KOPT-K1 (cell line): ENCODE results near the gene CEP131.

Source experiments
- H3K27ac ChIP-seq: fragments of 200-600 bp; sonication (generic); 2 replicates; pipeline ENCODE4 v1.5.1; 2016; ENCODE audit warnings: antibody characterized with exemption, mild to moderate bottlenecking, low read depth, low read length; ENCODE audit not compliant: poor library complexity, severe bottlenecking
- H3K36me3 ChIP-seq: fragments of 200-600 bp; sonication (generic); 2 replicates; pipeline ENCODE4 v1.5.1; 2017; ENCODE audit warnings: antibody characterized with exemption, mild to moderate bottlenecking, low read length, moderate library complexity; ENCODE audit not compliant: insufficient read depth
- H3K9me3 ChIP-seq: fragments of 200-600 bp; sonication (generic); 2 replicates; pipeline ENCODE4 v1.5.1; 2017; ENCODE audit warnings: antibody characterized with exemption, low read length, mild to moderate bottlenecking; ENCODE audit not compliant: insufficient read depth, poor library complexity, severe bottlenecking

CEP131 gene

DNA sequence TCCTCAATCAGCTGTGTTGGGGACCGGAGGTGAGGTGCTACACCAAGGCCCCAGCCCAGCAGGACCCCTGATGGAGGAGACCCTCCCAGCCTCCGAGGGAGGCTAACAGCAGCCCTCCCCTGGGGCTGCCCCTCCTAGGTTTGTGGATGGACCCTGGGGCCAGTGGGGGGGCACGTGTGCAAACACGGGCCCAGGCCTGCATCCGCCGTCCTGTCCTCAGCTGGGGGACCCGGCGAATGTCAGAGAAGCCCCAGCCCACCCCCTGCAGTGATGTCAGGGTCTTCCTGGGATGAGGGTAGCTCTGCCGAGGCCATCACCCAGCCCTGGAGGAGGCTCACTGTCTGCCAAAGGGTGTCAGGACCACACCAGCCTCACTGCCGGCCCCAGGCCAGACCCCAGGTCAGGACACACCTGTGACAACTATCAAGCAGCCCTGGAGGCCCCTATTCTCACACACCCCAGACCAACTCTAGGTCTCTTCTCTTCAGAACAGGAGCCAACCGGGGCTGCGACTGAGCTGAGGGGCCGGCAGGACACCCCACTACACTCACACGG, 26.7 kb downstream of the CEP131 start:
- H3K36me3 ChIP-seq = peaks cover 78% of the 10 kb centered on the region; the same call in 1 of the 2 replicates

DNA sequence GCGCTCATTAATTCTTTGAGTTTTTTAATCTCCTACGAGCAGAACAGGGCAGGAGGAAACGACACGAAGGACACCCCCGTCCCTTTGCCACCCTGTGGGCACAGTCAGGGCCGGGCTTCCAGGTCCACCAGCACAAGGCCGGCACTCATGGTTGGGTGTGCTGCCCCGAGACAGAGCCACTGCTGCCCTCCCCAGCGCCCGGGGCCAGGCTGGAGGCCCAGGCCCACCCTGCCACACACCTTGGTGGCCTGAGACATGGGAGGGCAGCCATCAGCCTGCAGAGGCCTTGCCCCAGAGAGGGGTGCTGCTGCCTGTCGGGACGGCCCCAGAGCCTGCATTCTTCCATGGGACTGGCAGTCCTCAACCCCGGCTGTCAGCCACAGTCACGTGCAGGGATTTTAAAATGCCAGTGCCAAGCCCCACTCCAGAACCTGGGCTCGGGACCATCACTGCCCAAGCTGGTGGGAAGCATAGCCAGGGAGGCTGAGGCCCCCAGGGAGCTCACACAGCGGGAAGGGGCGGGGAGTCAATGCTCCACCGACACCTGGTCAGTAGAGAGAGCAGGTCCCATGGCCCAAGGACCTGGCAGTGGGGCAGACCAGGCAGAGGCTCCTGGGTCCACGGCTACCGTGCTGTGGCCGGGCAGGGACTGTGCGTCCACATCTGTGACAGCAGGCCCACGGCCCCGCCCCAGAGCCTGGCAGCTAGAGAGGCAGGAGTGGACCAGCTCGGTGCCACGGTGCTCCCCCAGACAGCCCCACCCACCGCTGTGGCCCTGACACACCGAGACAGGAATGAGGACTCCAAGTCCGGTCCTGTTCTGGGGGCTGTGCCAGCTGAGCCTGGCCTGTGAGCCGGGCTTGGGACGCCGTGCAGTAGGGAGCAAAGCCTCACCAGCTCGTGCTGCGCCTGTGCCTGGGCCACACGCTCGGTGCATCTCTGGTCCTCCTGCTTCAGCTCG, 27.5 kb downstream of the CEP131 start:
- Histone ChIP-seq H3K9me3 (no peaks in the 10 kb centered on the region), H3K27ac (no peak overlapping the region), H3K36me3 (peaks cover 78% of the 10 kb centered on the region; the same call in 1 of the 2 replicates)

More for the DNA sequence above, 26.7 kb downstream of the CEP131 start:
- Histone ChIP-seq H3K27ac (no peak overlapping the region), H3K9me3 (no peaks in the 10 kb centered on the region)

DNA sequence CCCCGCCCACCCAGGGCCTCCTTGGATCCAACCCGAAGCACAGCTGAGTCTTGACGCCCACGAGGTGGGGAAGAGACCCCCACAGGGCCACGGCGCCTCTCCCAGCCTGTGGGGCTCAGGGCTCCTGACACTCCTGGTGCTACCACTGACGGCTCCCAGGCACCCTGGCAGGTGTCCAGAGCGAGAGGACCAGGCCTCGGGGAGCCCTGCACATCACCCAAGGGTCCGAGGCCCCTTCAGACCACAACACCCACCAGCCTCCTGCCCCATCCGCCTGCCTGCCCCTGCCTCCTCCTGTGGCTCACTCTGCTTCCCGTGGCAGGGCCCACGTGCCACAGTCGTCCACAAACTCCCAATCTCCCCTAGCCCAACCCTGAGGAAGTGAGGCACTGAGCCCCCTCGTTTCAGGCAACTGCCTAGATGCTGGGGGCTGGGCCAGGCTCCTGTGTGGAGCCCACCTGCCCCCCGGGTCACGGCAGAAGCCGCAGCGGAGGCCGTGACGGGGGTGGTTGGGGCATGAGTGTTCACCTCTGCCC, 28.5 kb downstream of the CEP131 start:
- Histone ChIP-seq H3K36me3 (peaks cover 78% of the 10 kb centered on the region; the same call in 1 of the 2 replicates), H3K27ac (no peak overlapping the region), H3K9me3 (no peaks in the 10 kb centered on the region)

DNA sequence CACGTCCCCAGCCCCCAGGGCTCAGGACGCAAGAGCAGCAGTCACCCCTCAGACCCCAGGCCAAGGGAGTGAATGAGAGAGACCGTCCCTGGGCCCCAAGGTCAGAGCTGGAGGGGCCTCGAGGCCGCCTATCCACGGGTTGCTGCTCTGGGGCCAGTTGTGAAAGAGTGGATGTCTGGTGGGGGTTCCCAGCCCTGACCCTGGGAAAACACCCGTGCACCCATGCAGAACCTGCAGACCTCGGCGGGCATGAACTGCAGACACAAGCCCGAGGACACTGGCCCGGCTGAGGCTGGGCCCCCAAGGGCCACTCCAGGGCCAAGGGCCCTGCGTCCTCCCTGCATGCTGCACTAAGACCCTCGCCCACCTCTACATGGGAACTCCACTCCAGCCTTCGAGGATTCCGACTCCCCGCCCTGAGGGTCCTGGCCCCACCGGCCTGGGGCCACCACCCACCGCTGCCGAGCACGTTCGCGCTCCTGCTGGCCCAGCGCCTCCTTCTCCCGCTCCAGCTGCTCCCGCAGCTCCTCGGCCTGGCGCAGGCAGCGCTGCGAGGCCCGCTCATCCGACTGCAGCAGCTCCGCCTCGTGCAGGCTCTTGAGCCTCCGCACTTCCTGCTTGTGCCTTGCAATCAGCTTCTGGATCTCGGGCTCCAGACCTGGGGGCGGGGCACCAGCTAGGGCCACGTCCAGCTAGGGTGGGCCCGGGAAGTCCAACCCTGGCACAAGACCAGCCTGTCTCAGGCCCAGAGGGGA, 29.1 kb downstream of the CEP131 start:
- peaks cover 78% of the 10 kb centered on the region; the same call in 1 of the 2 replicates for H3K36me3 ChIP-seq
- no peak overlapping the region for H3K27ac ChIP-seq
- no peaks in the 10 kb centered on the region for H3K9me3 ChIP-seq

DNA sequence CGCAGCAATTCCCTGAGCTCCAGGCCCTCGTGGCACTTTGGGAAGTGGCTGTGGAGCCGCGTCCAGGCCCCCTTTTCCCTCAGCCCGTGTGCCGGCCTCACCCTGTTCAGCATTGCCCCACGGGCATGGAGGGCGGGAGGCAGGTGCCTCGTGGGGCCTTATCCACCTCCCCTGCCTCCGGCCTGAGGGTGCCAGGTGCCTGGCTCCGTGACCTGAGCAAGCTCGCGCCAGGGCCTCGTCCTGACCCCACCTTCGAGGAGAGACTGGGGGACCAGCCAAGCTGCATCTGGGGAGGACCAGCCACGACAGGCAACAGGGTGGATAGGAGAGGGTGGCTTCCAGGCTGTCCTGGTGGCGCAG, 29.7 kb downstream of the CEP131 start:
- no peaks in the 10 kb centered on the region for H3K9me3 ChIP-seq
- no peak overlapping the region for H3K27ac ChIP-seq
- peaks cover 73% of the 10 kb centered on the region; the same call in 1 of the 2 replicates for H3K36me3 ChIP-seq

DNA sequence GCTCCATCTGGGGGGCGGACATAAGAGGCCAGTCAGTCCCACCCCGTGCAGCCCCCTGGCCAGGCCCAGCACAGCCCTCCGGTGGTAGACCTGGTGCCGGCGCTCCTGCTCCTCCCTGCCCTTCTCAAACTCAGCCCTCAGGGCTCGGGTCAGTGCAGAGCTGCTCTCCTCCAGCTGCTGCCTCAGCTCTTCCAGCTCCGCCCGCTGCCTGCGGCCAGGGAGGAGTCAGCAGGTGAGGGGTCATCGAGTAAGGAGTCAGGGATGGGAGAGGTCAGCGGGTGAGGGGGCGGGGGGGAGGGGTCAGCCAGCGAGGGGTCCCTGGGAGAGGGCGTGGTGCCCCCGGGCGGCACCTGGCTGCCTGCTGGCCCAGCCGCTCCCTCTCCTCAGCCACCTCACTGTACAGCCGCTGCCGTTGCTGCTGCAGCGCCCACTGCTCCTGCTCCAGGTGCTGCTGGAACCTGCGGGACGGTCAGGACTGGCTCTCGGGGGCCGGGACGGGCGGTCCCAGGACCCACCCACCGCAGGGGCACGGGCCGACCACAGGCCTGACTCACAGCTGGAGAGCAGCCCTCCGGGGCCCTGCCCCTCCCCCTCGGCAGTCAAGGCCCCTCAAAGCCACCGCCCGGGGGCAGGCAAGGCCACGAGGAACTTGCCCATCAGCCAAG, 30.2 kb downstream of the CEP131 start:
- H3K27ac ChIP-seq = no peak overlapping the region
- no peaks in the 10 kb centered on the region for H3K9me3 ChIP-seq
- H3K36me3 ChIP-seq = peaks cover 68% of the 10 kb centered on the region; the same call in 1 of the 2 replicates

DNA sequence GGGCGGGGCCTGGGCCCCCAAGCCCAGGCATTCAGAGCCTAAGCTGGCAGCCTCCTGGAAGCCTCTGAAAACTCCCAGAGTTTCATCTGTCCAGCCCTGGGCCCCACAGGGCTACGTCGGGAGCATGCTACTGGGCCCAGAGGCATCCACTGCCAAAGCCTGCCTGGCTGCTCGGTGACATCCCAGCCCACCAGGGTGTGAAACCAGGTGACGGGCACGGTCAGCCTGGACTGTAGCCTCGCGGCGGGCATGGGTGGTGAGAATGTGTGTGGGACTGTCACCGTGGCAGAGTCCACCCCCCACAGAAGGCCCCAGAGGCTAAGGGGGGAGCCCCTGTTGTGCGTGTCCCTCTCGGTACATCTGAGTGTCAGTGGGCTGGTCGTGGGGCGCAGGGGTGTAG, 31.1 kb downstream of the CEP131 start:
- Histone ChIP-seq H3K36me3 (peaks cover 60% of the 10 kb centered on the region; the same call in 1 of the 2 replicates), H3K27ac (no peak overlapping the region), H3K9me3 (no peaks in the 10 kb centered on the region)

DNA sequence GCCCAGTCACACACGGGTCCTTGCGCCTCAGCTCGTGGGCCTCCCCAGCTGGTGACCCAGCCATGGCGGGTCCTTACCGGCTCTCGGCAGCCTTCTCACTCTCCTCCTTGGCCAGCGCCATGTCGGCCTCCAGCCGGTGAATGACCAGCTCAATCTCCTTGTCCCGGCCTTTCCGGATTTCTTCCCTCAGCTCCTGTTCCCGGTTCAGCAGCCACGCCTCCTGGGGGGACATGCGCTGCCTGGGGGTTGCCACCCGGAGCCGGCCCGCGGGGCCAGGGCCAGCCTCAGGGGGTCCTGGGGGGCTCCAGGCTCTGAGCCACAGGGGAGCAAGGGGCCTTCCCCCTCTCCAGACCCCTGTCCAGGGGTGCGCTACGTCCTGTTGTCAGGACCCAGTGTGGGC, 31.6 kb downstream of the CEP131 start:
- Histone ChIP-seq H3K27ac (no peak overlapping the region), H3K36me3 (peaks cover 55% of the 10 kb centered on the region; the same call in 1 of the 2 replicates)

DNA sequence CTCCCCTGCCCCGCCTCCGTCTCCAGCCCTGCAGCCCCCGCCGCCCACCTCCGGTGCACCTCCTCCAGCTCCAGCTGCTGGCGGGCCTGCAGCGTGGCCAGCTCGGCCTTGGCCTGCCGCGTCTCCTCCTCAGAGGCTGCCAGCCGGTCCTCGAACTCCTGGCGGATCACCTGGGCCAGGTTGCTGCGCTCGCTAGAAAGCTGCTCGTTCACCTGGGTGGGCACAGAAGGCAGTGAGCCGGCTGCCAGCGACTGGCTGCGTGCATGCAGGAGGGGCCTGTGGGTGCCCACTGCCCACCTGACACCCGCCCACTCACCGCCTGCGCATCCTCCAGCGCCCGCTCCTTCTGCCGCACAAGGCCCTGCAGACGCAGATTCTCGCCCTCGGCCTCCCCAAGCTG, 32.2 kb downstream of the CEP131 start:
- Histone ChIP-seq H3K36me3 (peaks cover 50% of the 10 kb centered on the region; the same call in 1 of the 2 replicates), H3K9me3 (no peaks in the 10 kb centered on the region), H3K27ac (no peak overlapping the region)

More for the DNA sequence above, 31.6 kb downstream of the CEP131 start:
- H3K9me3 ChIP-seq = no peaks in the 10 kb centered on the region

DNA sequence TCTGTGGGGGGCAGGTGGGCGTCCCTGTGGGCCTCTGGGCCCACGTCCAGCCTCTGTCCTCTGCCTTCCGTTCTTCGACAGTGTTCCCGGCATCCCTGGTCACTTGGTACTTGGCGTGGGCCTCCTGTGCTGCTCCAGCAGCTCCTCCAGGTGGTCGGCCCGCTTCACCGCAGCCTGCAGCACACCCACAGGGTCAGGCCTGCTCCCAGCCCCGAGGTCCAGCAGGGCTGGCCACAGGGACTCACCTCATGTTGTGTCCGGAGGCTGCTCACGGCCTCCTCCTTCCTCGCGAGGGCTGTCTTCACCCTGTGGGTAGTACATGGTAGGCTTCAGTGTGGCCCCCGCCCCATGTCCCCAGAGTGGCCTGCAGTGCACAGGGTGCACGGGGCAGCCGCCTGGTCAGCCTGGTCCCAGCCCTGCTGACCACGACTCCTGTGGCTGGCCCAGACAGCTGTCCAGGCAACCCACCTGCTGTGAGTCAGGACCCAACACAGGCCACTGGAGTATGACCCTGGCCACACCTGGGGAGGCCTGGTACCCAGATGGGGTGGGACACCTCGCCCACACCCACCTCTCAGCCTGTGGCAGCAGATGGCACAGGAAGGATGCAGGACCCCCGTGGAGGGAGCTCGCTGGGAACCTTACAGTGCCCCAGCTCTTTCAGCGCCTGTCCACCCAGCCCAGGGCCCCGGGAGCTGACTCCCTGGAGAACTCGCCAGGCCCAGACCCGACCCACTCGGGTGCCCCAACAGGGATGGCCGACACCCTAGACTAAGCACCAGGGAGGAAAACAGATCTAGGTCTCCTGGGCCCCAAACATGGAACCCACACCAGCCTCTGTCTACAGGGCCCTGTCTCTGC, 32.9 kb downstream of the CEP131 start:
- Histone ChIP-seq H3K27ac (no peak overlapping the region), H3K36me3 (peaks cover 43% of the 10 kb centered on the region; the same call in 1 of the 2 replicates), H3K9me3 (no peaks in the 10 kb centered on the region)

DNA sequence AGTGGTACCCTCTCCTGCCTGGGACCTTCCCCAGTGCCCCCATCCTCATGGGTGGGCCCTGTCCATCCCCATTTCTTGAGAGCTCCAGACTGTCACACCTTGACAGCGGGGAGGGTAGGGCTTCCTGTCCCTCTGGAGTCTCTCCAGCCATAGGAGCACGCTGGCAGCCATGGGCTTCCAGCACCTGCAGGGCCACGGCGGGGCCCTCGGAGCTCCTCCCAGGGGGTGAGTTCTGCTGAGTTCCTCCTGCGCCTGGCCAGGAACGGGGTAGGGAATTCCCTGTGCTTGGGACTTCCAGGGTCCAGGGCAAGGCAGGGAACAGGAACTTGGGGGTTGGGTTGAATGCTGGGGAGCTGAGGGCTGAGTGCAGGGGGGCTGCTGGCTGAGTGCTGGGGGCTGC, 33.7 kb downstream of the CEP131 start:
- H3K27ac ChIP-seq = no peak overlapping the region
- no peaks in the 10 kb centered on the region for H3K9me3 ChIP-seq
- H3K36me3 ChIP-seq = peaks cover 37% of the 10 kb centered on the region; the same call in 1 of the 2 replicates

DNA sequence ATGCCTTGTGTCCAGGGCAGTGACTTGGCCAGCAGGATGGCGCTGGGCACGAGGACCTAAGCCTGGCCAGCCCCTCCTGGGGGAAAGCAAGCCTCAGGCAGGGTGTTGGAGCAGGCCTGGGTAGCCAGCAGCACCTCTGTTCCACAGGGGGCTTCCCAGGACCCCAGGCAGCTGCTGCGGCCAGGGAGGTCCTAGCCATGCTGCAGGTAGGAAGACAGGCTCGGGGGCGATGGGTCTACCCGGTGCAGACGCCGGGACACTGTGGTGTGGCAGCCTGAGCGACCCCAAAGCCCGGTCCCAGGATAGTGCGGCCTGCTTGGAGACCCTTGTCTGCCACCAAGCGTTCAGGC, 34.3 kb downstream of the CEP131 start:
- Histone ChIP-seq H3K36me3 (peaks cover 33% of the 10 kb centered on the region; the same call in 1 of the 2 replicates), H3K9me3 (no peaks in the 10 kb centered on the region), H3K27ac (no peak overlapping the region)

DNA sequence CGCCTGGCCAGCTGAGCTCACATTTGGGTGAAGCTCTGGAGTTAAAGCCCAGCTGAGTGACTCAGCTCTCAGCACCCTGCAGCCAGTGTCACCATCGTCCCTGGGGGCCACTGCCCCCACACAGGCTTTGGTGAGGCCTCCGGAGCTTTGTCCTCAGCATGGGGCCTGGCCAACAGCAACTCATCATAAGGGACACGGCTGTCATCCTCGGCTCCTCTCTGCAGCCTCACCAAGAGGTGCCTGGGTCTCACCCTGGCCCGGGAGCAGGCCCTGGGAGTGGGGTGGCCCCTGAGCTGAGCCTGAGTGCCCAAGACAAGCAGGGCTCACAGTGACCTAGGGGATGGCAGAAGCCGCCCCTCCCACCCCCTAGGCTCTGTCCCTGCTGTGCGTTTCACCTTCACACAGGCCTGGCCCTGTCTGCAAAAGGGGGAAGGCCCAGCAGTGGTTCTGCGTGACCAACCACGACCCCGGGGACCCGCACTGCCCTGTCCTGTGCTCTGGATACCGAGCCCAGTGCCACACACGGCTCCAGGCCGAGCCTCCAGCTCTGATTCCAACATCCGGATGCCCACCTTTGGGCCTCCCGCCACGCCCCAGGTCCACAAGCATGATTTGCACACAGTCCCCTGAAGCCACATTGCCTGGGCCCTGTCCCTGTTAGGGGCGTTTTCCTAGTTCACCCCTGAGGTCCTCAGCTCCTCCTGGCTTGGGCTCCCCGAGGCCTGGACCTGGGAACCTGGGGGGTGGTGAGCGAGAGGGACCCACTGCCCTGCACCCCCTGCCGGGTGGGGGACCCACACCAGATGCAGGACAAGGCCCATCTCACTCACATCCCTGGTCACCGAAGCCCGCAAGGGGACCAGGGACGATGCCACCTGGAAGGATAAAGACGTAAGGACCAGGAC, 34.9 kb downstream of the CEP131 start:
- H3K36me3 ChIP-seq = peaks cover 29% of the 10 kb centered on the region; the same call in 1 of the 2 replicates
- no peak overlapping the region for H3K27ac ChIP-seq
- no peaks in the 10 kb centered on the region for H3K9me3 ChIP-seq
